Measurements from ENCODE around the gene OGFOD3.

DNA sequence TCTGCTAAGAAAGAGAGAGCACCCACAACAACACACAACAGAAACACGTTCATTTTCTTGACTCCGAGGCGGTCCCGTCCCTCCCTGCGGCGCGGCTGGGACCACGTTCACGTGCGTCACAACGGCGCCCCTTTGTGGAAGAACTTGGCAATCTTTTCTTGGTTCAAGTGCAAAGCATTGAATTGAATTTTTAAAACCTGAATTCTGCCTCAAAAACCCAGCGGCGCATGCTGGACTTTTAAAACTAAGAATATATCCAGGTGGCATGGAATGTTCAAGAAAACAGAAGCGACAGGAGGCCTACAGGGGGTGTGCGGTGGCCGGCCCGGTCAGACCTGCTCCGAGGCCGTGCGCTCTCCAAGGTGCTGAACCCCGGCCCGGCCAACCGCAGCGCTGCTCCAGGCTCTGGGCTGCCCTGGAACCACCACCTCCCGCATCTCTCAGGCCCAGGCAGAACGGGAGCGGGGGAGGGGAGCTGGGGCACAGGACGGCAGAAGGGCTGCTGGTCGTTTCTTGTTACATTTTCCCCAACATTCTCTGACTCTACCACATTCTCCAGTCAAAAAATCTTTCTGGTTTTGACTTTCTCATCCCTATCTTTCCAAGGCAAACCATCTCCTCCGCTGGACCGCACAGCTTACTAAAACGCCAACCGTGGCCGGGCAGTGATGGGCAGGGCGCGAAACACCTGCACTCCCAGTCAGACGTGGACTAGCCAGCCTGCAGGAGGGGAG, 3.7 kb downstream of the OGFOD3 start:
- TF ChIP-seq CTCF (IDR thresholded peaks at IDR 0.05; ENCODE audit: low read depth, low read length) = peak; percentile 49
- TF ChIP-seq MAX (IDR thresholded peaks at IDR 0.05; ENCODE audit: low read depth, low read length) = peak; percentile 33; the same call in 1 of the 2 replicates
